Measurements from ENCODE around the gene RPL10A.

The RPL10A gene

GRCh38 chr6:35506536-35506935 is 38.3 kb downstream of the RPL10A start:
- Histone ChIP-seq H3K27ac (ENCODE audit: low read depth, low read length, poor library complexity, severe bottlenecking) (no peak overlapping the region), H2AFZ (ENCODE audit: low read length) (no peak overlapping the region), H3K36me3 (ENCODE audit: insufficient read depth, low read length) (no peaks in the 10 kb centered on the region), H3K79me2 (ENCODE audit: insufficient read depth, low read length) (no peaks in the 10 kb centered on the region), H3F3A (ENCODE audit: insufficient read depth, low read length) (no peaks in the 10 kb centered on the region), H4K20me1 (ENCODE audit: insufficient read depth, low read length) (no peaks in the 10 kb centered on the region), H3K9ac (ENCODE audit: low read length) (no peak overlapping the region), H3K4me3 (ENCODE audit: low read depth, low read length, poor library complexity, severe bottlenecking) (no peak overlapping the region), H3K9me3 (ENCODE audit: low read length) (no peaks in the 10 kb centered on the region), H3K4me1 (ENCODE audit: insufficient read depth, low read length, severe bottlenecking) (no peaks in the 10 kb centered on the region), H3K4me2 (ENCODE audit: low read length) (no peak overlapping the region), H3K27me3 (ENCODE audit: insufficient read depth, low read length) (peaks cover 6% of the 10 kb centered on the region), H3K9me2 (ENCODE audit: low read depth, low read length) (no peaks in the 10 kb centered on the region)
- no peak for TF ChIP-seq EZH2 (IDR thresholded peaks at IDR 0.05; ENCODE audit: borderline replicate concordance, low read length)
- no peak for TF ChIP-seq CTCF (IDR thresholded peaks at IDR 0.05; ENCODE audit: low read length)

GRCh38 chr6:35507221-35507620 is 39.0 kb downstream of the RPL10A start:
- Histone ChIP-seq H3K36me3 (ENCODE audit: insufficient read depth, low read length) (no peaks in the 10 kb centered on the region), H3K27ac (ENCODE audit: low read depth, low read length, poor library complexity, severe bottlenecking) (no peak overlapping the region), H3K9ac (ENCODE audit: low read length) (no peak overlapping the region), H2AFZ (ENCODE audit: low read length) (no peak overlapping the region), H4K20me1 (ENCODE audit: insufficient read depth, low read length) (no peaks in the 10 kb centered on the region), H3K27me3 (ENCODE audit: insufficient read depth, low read length) (peaks cover 6% of the 10 kb centered on the region), H3K9me2 (ENCODE audit: low read depth, low read length) (no peaks in the 10 kb centered on the region), H3F3A (ENCODE audit: insufficient read depth, low read length) (no peaks in the 10 kb centered on the region), H3K79me2 (ENCODE audit: insufficient read depth, low read length) (no peaks in the 10 kb centered on the region), H3K4me1 (ENCODE audit: insufficient read depth, low read length, severe bottlenecking) (no peaks in the 10 kb centered on the region), H3K4me3 (ENCODE audit: low read depth, low read length, poor library complexity, severe bottlenecking) (no peak overlapping the region), H3K4me2 (ENCODE audit: low read length) (no peak overlapping the region), H3K9me3 (ENCODE audit: low read length) (no peaks in the 10 kb centered on the region)
- TF ChIP-seq EZH2 (IDR thresholded peaks at IDR 0.05; ENCODE audit: borderline replicate concordance, low read length) (no peak), CTCF (IDR thresholded peaks at IDR 0.05; ENCODE audit: low read length) (no peak)

GRCh38 chr6:35508027-35508426 is 39.8 kb downstream of the RPL10A start:
- H3K9me3 ChIP-seq (ENCODE audit: low read length): no peaks in the 10 kb centered on the region
- H3K9ac ChIP-seq (ENCODE audit: low read length): no peak overlapping the region
- H3K79me2 ChIP-seq (ENCODE audit: insufficient read depth, low read length): no peaks in the 10 kb centered on the region
- no peaks in the 10 kb centered on the region for H3K4me1 ChIP-seq (ENCODE audit: insufficient read depth, low read length, severe bottlenecking)
- H3F3A ChIP-seq (ENCODE audit: insufficient read depth, low read length): no peaks in the 10 kb centered on the region
- no peaks in the 10 kb centered on the region for H3K9me2 ChIP-seq (ENCODE audit: low read depth, low read length)
- H3K27ac ChIP-seq (ENCODE audit: low read depth, low read length, poor library complexity, severe bottlenecking): no peak overlapping the region
- no peak overlapping the region for H3K4me3 ChIP-seq (ENCODE audit: low read depth, low read length, poor library complexity, severe bottlenecking)
- peaks cover 6% of the 10 kb centered on the region for H3K27me3 ChIP-seq (ENCODE audit: insufficient read depth, low read length)
- no peak for TF ChIP-seq CTCF (IDR thresholded peaks at IDR 0.05; ENCODE audit: low read length)
- TF ChIP-seq EZH2 (IDR thresholded peaks at IDR 0.05; ENCODE audit: borderline replicate concordance, low read length): no peak
- H4K20me1 ChIP-seq (ENCODE audit: insufficient read depth, low read length): no peaks in the 10 kb centered on the region
- H3K4me2 ChIP-seq (ENCODE audit: low read length): no peak overlapping the region
- H3K36me3 ChIP-seq (ENCODE audit: insufficient read depth, low read length): no peaks in the 10 kb centered on the region
- H2AFZ ChIP-seq (ENCODE audit: low read length): no peak overlapping the region

Measured in OCI-LY1 (cell line).